GM11168 (cell line): Measurements from ENCODE around the gene STX2.

Experiments used
- in situ Hi-C: fragments of 300-500 bp; cut with MboI; formaldehyde crosslinking; loops from one replicate; pipeline ENCODE4 v1.12.0; 2022; ENCODE audit warnings: low sequenced_read_pairs; ENCODE audit not compliant: unreplicated experiment

The STX2 gene

DNA sequence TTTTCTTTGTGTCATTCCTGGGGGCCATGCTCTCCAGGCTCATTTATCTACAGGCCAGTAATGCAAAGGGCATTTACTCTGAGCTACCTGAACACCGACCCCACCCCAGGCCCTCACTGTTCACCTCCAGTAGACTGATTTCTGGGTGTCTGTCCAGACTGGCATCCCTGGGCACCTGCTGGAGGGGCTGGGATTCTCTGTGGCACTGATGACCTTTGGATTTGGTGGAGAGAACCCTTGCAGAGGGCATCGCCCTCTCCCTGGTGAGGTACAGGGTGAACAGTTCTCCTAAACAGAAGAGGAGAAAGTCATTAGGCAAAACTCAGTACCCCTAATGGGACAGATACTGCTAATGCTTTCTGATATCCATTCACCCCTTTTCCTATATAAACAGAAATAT lies 95.9 kb downstream of the STX2 start:
- in situ Hi-C loops, result loop anchor here (25.0 kb wide), 1 partner anchor 706 kb away; no protein-coding TSS in a partner anchor

DNA sequence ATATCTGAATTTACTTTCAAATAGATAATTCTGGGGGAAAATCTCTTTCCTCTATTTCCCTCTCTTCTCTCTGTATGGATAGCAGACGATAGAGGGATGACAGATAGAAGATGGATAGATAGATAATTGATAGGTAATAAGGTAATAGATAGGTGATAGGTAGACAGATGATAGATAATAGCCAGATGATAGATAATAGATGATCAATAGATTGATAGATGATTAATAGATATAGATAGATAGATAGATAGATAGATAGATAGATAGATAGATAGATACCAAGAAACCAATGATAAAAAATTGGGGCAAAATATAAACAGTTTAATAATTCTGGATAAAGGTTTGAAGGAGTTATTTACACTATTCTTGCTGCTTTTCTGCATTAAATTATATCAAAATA lies 96.3 kb downstream of the STX2 start:
- in situ Hi-C loops, result loop anchor here (25.0 kb wide), 1 partner anchor 705 kb away; no protein-coding TSS in a partner anchor

DNA sequence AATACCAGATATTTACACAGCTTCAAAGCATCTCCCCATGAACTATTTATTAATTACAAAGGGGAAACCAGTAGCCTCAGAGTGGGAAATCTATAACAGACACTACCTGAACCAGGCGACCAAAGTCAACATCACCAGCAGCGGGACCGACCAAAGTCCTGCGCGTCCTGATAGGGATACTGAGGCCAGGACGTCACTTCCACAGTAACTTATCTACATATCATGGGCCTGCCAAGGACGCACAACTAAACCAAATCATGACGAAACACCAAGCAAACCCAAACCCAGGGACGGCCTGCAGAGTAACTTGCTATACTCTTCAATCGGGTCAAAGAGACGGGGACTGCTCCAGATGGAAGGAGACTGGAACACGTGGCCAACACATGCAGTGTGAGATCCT lies 96.9 kb downstream of the STX2 start:
- in situ Hi-C loops, result loop anchor here (25.0 kb wide), 1 partner anchor 705 kb away; no protein-coding TSS in a partner anchor
